Neutrophil (primary cell): ENCODE measurements around the gene SLC25A23.
A peak's percentile ranks its signal among the peaks of the same experiment; 100 is the strongest.

ENCODE experiments used
- H3K27ac ChIP-seq: fragments of 200-600 bp; sonication (generic); 2 replicates; pipeline ENCODE4 v1.5.1; 2016; ENCODE audit warnings: mild to moderate bottlenecking, moderate library complexity
- H3K27me3 ChIP-seq: fragments of 200-600 bp; sonication (generic); 2 replicates; pipeline ENCODE4 v1.6.0; 2016; ENCODE audit warnings: mild to moderate bottlenecking
- H3K36me3 ChIP-seq: fragments of 200-600 bp; sonication (generic); 2 replicates; pipeline ENCODE4 v1.5.1; 2017
- H3K4me1 ChIP-seq, 2 experiments: fragments of 200-600 bp in 1 of 2; sonication (generic) in 1 of 2; 1 replicate in 1 of 2; 2 replicates in 1 of 2; pipeline versions ENCODE4 v1.5.1 to v1.6.1; 2013 to 2016; ENCODE audit warnings: low read depth in 1 of 2, low read length in 1 of 2, mild to moderate bottlenecking in 1 of 2, moderate library complexity in 1 of 2; ENCODE audit not compliant: control insufficient read depth in 1 of 2, insufficient read depth in 1 of 2
- H3K4me3 ChIP-seq, 2 experiments: fragments of 200-600 bp in 1 of 2; sonication (generic) in 1 of 2; 1 replicate in 1 of 2; 2 replicates in 1 of 2; pipeline ENCODE4 v1.5.1; 2013 to 2016; ENCODE audit warnings: low read depth in 1 of 2, low read length in 1 of 2, mild to moderate bottlenecking in 1 of 2, moderate library complexity in 1 of 2
- H3K9me3 ChIP-seq: fragments of 200-600 bp; sonication (generic); 2 replicates; pipeline ENCODE4 v1.5.1; 2016
- CTCF ChIP-seq: fragments of 200-600 bp; sonication (generic); IDR thresholded peaks from 2 replicates; pipeline ENCODE4 v1.5.1; 2016; ENCODE audit warnings: antibody characterized with exemption

The SLC25A23 gene

GRCh38 chr19:6499052-6499790 lies 39.6 kb upstream of the SLC25A23 start:
- TF ChIP-seq CTCF, result no peak
- Histone ChIP-seq H3K27me3 (peaks cover 50% of the 10 kb centered on the region), H3K4me3 (no peak overlapping the region), H3K4me1 (peaks cover 5 to 7% of the 10 kb centered on the region in 2 experiments), H3K36me3 (no peaks in the 10 kb centered on the region), H3K9me3 (no peaks in the 10 kb centered on the region), H3K27ac (peak overlapping the region; percentile 31)

- H3K4me1 ChIP-seq, result peaks cover 5 to 7% of the 10 kb centered on the region in 2 experiments
- peak overlapping the region; percentile 31 for H3K27ac ChIP-seq
- no peaks in the 10 kb centered on the region for H3K9me3 ChIP-seq
- H3K36me3 ChIP-seq, result no peaks in the 10 kb centered on the region
- H3K4me3 ChIP-seq, result no peak overlapping the region
- H3K27me3 ChIP-seq, result peaks cover 43% of the 10 kb centered on the region
- no peak for TF ChIP-seq CTCF
Observed at GRCh38 chr19:6498294-6499036, 38.9 kb upstream of the SLC25A23 start.

- Histone ChIP-seq H3K36me3 (no peaks in the 10 kb centered on the region), H3K27me3 (peaks cover 18% of the 10 kb centered on the region), H3K27ac (no peak overlapping the region), H3K4me1 (peaks cover 5 to 7% of the 10 kb centered on the region in 2 experiments), H3K9me3 (no peaks in the 10 kb centered on the region), H3K4me3 (no peak overlapping the region)
- no peak for TF ChIP-seq CTCF
Observed at GRCh38 chr19:6495947-6496346, 36.4 kb upstream of the SLC25A23 start.

GRCh38 chr19:6494438-6495036 lies 34.9 kb upstream of the SLC25A23 start:
- peaks cover 5 to 7% of the 10 kb centered on the region in 2 experiments for H3K4me1 ChIP-seq
- H3K27me3 ChIP-seq, result peaks cover 7% of the 10 kb centered on the region
- H3K4me3 ChIP-seq, result no peak overlapping the region
- TF ChIP-seq CTCF, result no peak
- H3K9me3 ChIP-seq, result no peaks in the 10 kb centered on the region
- no peaks in the 10 kb centered on the region for H3K36me3 ChIP-seq
- H3K27ac ChIP-seq, result no peak overlapping the region

- H3K4me3 ChIP-seq, result no peak overlapping the region
- no peaks in the 10 kb centered on the region for H3K4me1 ChIP-seq
- TF ChIP-seq CTCF, result no peak
- no peak overlapping the region for H3K27ac ChIP-seq
- H3K9me3 ChIP-seq, result no peaks in the 10 kb centered on the region
- H3K27me3 ChIP-seq, result peaks cover 7% of the 10 kb centered on the region
- H3K36me3 ChIP-seq, result no peaks in the 10 kb centered on the region
Observed at GRCh38 chr19:6491802-6492592, 32.4 kb upstream of the SLC25A23 start.
